Lower leg skin (tissue), 3 donors: ENCODE measurements around the gene RARB.

Experiments used
- POLR2A ChIP-seq, 2 donors: fragments of 450-650 bp; IDR thresholded peaks; one replicate each; pipeline ENCODE4 v1.6.1; 2016 to 2017; ENCODE audit warnings: antibody characterized with exemption in 2 of 2, mild to moderate bottlenecking in 1 of 2, moderate library complexity in 1 of 2
- TF ChIP-seq, protein P1 (sequence below), 3 donors: fragments of 450-650 bp; IDR thresholded peaks; one replicate each; pipeline ENCODE4 v1.5.1; 2016; ENCODE audit warnings: antibody characterized with exemption in 3 of 3, mild to moderate bottlenecking in 3 of 3, moderate library complexity in 2 of 3

DNA sequence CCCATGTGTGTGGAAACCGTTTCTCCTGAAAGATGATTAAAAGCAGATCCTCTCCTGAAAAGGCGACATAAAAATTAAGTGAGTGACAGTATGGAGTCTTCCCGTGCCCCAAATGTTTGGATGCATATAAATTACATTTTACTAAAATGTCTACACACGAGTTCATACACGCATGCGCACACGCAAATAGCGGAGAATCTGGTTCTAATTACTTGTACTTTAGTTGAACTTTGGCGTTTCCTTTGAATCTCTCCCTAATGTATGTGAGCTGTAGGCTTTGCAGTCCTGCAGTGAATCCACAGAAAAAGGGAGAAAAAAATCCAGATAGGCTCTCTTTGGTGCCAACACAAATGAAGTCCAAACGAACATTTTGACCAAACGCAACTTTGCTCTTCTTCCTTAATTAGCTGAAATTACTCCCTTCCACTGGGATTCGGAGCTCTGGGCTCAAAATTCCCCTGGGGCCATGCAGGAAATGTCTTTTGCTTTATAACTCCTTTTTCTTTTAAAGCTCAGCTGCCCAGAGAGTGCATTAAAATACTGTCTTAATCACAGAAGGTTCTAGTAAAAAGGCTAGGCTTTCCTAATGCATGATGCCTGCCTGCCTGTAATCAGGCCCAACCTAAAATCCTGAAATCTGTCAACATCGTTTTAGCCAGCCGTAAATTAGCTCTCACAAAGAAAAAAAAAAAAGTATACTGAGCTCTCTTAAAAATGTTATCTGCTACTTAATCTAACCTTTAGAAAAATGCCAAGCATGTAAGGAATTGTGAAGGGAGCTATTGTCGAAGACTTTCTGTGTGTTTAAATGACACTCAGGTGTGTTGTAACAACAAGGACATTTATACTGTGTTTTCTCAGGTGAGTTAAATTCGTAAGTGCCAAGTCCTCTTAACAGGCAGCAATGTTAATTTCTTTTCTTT, 26.2 kb downstream of the RARB start:
- TF ChIP-seq, protein P1, sequence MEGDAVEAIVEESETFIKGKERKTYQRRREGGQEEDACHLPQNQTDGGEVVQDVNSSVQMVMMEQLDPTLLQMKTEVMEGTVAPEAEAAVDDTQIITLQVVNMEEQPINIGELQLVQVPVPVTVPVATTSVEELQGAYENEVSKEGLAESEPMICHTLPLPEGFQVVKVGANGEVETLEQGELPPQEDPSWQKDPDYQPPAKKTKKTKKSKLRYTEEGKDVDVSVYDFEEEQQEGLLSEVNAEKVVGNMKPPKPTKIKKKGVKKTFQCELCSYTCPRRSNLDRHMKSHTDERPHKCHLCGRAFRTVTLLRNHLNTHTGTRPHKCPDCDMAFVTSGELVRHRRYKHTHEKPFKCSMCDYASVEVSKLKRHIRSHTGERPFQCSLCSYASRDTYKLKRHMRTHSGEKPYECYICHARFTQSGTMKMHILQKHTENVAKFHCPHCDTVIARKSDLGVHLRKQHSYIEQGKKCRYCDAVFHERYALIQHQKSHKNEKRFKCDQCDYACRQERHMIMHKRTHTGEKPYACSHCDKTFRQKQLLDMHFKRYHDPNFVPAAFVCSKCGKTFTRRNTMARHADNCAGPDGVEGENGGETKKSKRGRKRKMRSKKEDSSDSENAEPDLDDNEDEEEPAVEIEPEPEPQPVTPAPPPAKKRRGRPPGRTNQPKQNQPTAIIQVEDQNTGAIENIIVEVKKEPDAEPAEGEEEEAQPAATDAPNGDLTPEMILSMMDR (IDR thresholded peaks at IDR 0.05): no peak
- no peak for TF ChIP-seq POLR2A (IDR thresholded peaks at IDR 0.05)
